COR-L47 (cell line): Measurements from ENCODE around the gene MYOZ1.
"Not testable (repeated sequence)": the region's sequence is repeated elsewhere in the genome, so short reads cannot be mapped to it uniquely, and the experiment has no call there.

Source experiments
- DNase-seq: peaks from one replicate; lab custom pipeline; 2025; lab: John Stamatoyannopoulos, UW

Gene MYOZ1

GRCh38 chr10:73641328-73642060 lies at the start of gene MYOZ1:
TSS of gene MYOZ1 (minus strand) at chr10:73641474. CDS start at chr10:73640017, 1,457 bp downstream.
- no peak for DNase-seq

GRCh38 chr10:73690755-73691154 lies 49.5 kb upstream of the MYOZ1 start:
- not testable (repeated sequence) for DNase-seq

- DNase-seq: not testable (repeated sequence)
Observed at GRCh38 chr10:73689596-73689995, 48.3 kb upstream of the MYOZ1 start.

GRCh38 chr10:73687641-73688040 lies 46.4 kb upstream of the MYOZ1 start:
- DNase-seq: not testable (repeated sequence)

- DNase-seq: not testable (repeated sequence)
Observed at GRCh38 chr10:73674546-73674945, 33.3 kb upstream of the MYOZ1 start.

- not testable (repeated sequence) for DNase-seq
Observed at GRCh38 chr10:73668378-73668777, 27.1 kb upstream of the MYOZ1 start.

GRCh38 chr10:73666153-73666809 lies 25.0 kb upstream of the MYOZ1 start:
- DNase-seq: not testable (repeated sequence)

GRCh38 chr10:73665581-73665980 lies 24.3 kb upstream of the MYOZ1 start:
- not testable (repeated sequence) for DNase-seq

- not testable (repeated sequence) for DNase-seq
Observed at GRCh38 chr10:73664156-73665040, 23.1 kb upstream of the MYOZ1 start.

- DNase-seq: not testable (repeated sequence)
Observed at GRCh38 chr10:73663621-73664020, 22.3 kb upstream of the MYOZ1 start.

- not testable (repeated sequence) for DNase-seq
Observed at GRCh38 chr10:73662705-73663104, 21.4 kb upstream of the MYOZ1 start.

GRCh38 chr10:73655990-73656298 lies 14.7 kb upstream of the MYOZ1 start, which contains the start of gene SYNPO2L:
TSS of gene SYNPO2L (minus strand) at chr10:73656029. CDS start at chr10:73655922, 107 bp downstream.
- no peak for DNase-seq

GRCh38 chr10:73655257-73655989 lies 14.1 kb upstream of the MYOZ1 start:
- no peak for DNase-seq

- no peak for DNase-seq
Observed at GRCh38 chr10:73653701-73654100, 12.4 kb upstream of the MYOZ1 start.

GRCh38 chr10:73653195-73653594 lies 11.9 kb upstream of the MYOZ1 start:
- no peak for DNase-seq

- DNase-seq: no peak
Observed at GRCh38 chr10:73650537-73651331, 9.5 kb upstream of the MYOZ1 start.

- no peak for DNase-seq
Observed at GRCh38 chr10:73649876-73650536, 8.7 kb upstream of the MYOZ1 start.

- DNase-seq: no peak
Observed at GRCh38 chr10:73648975-73649829, 7.9 kb upstream of the MYOZ1 start.

GRCh38 chr10:73647875-73648651 lies 6.8 kb upstream of the MYOZ1 start:
- no peak for DNase-seq
